HG02623 (cell line): Measurements from ENCODE around the gene SOST.
A peak's percentile ranks its signal among the peaks of the same experiment; 100 is the strongest.

Source experiments
- ATAC-seq: cut with Tn5 transposase; IDR thresholded peaks from one replicate; pipeline ENCODE4 v1.9.1; 2021; ENCODE audit warnings: moderate library complexity; ENCODE audit not compliant: unreplicated experiment

The SOST gene

DNA sequence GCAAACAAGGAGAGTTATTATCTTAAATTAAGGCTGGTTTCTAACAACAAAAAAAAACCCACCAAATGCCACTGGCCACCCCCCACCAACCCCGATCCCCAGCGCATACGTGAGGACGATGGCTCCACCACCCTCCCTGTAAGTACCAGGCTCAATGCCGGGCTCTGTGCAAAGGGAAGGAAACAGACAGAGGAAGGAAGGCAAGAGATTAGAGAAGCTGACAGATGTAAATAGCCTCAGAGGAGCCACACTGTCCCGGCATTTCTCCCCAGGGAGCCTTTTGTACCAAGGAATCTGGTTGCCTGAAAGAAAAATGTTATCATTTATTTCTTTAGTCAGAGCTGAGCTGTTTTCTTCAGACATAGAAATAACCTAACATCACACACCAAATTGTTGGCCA lies 13.1 kb downstream of the SOST start:
- no peak for ATAC-seq

DNA sequence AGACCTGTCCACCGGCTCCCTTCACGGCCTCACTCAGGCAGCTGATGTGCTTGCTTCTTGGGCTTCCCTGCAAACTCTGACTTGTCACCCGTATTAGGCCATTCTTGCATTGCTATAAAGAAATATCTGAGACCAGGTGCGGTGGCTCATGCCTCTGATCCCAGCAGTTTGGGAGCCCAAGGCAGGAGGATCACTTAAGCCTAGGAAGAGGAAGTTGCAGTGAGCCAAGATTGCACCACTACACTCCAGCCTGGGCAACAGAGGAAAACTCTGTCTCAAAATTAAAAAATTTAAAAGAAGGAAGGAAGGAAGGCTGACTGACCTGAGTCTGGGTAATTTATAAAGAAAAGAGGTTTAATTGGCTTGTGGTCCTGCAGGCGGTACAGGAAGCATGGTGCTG lies 17.0 kb downstream of the SOST start:
- no peak for ATAC-seq

GRCh38 chr17:43740541-43740940 lies 18.1 kb downstream of the SOST start:
- ATAC-seq: no peak

GRCh38 chr17:43737722-43738121 lies 20.9 kb downstream of the SOST start:
- no peak for ATAC-seq

DNA sequence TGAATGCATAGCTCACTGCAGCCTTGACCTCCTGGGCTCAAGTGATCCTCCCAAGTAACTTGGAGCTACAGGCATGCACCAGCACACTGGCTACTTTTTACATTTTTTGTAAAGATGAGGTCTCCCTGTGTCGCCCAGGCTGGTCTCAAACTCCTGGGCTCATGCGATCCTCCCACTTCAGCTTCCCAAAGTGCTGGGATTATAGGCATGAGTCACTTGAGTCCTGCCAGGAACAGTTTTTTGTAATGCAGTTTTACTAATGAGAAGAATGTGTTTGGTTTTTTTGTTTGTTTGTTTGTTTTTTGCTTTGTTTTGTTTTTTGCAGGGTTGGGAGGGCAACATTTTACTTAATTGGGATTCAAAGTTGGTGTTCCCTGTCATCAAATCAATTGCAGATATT lies 22.2 kb downstream of the SOST start:
- no peak for ATAC-seq

DNA sequence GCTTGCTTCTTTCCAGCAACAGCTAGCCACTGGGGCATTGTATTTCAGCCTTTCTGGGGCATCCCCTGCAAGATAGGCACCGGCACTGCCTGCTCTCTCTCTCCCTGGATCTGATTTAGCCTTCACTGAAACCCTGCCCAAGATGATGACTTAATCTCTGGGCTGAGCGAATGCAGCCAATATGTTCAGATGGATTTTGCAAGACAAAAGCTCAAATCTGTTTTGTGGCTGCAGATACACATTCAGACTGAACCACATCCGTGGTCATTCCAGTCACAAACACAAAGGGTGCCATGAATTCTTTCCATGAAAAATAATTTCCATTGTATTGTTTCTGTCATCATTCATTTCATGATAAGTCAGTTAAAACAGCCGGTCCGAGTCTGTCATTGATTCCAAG lies 24.2 kb downstream of the SOST start:
- no peak for ATAC-seq

DNA sequence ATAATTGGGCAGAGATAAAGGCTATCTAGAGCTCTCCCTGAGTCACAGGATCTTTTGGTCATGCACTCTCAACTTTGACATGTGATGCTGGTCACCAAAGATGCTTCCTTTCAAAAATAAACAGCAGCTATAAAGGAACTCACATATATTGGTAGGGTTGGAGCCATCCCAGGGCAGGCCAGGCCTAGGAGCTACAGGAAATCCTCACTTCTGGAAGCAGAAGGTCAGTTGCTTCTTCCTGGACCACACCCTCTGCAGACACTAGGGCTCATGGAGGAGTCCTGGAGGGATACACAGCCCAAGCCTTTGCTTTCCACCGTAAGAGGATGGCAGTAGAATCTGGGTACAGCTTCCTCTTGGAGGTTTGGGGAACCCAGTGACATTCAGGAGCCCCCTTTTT lies 24.6 kb downstream of the SOST start:
- no peak for ATAC-seq

DNA sequence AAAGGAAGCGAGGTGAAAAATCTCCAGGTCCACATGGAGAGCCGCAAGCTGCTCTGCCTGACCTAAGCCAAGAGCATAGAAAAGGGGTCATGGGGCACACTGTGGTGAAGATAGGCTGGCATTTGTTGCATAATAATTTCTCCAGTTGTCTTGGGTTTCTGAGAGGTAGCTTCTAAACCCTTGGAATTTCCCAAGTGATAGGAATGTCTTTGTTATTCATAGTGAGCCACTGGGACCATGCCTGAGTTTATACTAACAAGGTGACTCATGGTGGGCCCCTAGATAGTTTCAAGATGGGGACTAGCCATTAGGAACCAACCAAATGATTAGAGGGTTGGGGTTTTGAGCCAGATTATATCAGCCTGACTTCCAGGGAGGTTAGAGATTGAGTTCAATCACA lies 25.6 kb downstream of the SOST start:
- no peak for ATAC-seq

DNA sequence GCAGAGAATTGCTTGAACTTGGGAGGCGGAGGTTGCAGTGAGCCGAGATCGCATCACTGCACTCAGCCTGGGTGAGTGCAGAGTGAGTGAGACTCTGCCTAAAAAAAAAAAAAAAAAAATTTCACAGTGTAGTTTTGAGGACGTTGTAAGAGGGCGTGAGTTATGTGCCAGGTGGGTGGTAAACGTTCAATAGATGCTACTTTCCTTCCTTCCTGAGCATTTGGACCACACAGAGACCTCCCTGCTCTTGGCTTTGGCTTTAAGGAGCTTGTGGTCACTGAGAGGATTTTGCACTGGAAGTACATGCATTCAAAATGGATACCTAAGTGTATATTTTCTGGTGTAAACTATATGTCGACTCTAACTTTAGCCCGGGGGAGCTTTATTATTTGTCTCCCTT lies 30.5 kb downstream of the SOST start:
- ATAC-seq: no peak

- no peak for ATAC-seq
Observed at GRCh38 chr17:43723697-43724359, 34.8 kb downstream of the SOST start.

DNA sequence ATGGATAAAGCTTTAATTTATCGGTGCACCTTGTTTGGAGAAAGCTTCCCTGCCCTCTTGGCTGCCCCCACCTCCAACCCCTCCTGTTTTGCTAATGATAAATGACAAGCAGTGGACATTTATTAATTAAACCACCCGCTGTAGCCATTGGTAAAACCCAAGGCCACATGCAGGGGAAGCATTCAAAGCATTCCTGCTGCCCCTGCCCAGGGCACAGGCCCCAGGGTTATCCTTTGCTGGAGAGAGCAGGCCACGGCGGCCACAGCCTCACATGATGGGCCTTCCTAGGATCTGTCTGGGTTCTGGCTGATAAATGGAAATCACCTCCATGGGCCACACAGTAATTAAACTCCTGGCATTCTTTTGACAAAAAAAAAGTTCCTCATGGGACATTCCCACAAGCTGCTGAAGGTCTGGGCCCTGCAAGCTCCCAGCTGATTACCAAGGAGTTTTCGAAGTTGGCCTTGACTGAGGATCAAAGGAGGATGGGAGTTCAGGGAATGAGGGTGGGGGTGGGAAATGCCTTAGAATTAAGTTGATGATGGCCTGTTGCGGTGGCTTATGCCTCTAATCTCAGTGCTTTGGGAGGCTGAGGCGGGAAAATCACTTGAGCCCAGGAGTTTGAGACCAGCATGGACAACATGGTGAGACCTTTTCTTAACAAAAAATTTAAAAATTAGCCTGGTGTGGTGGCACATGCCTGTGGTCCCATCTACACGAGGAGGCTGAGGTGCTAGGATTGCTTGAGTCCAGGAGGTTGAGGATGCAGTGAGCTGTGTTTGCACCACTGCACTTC lies 35.5 kb downstream of the SOST start:
- no peak for ATAC-seq

GRCh38 chr17:43722269-43722619 lies 36.3 kb downstream of the SOST start:
- no peak for ATAC-seq

- ATAC-seq: no peak
Observed at GRCh38 chr17:43721537-43722268, 36.9 kb downstream of the SOST start.

GRCh38 chr17:43720311-43721060 lies 38.1 kb downstream of the SOST start:
- ATAC-seq: peak; percentile 55

DNA sequence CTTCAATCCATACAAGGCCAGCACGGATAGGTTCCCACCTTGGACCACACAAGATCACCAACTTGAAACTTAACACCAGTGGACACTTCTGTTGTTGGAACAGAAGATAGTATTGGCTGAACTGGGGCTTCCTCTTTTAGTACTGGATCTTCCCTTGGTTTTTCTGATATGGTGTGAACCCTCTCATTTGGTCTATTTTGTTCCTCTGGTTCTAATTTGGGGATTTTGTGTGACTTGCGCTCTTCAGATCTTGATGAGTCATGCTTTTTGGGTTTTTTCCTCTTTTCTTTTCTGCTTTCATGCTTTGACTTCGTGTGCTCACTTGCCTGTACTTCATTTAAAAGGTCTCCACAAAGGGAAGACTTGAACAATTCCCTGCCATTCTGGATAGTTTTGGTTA lies 39.0 kb downstream of the SOST start:
- ATAC-seq: no peak

DNA sequence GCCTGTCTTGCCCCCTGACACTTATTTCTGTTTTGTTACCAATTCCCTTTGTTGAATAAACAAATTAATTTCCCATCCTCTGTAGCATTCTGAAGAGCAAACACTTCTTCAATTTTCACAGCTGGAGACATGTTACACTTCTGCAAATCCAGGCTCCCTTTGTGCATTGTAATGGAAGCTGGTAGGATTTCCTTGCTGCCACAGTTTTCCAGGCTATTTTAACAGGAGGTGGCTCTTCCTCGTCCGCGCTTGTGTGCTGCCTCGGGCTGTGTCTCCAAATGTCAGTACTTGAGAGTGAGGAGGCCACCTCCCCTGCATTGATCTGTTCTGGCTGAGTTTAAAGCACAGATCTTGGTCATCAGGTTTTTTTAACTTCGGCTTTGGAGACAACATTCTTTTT lies 40.0 kb downstream of the SOST start:
- no peak for ATAC-seq

GRCh38 chr17:43717913-43718312 lies 40.7 kb downstream of the SOST start:
- ATAC-seq: no peak

DNA sequence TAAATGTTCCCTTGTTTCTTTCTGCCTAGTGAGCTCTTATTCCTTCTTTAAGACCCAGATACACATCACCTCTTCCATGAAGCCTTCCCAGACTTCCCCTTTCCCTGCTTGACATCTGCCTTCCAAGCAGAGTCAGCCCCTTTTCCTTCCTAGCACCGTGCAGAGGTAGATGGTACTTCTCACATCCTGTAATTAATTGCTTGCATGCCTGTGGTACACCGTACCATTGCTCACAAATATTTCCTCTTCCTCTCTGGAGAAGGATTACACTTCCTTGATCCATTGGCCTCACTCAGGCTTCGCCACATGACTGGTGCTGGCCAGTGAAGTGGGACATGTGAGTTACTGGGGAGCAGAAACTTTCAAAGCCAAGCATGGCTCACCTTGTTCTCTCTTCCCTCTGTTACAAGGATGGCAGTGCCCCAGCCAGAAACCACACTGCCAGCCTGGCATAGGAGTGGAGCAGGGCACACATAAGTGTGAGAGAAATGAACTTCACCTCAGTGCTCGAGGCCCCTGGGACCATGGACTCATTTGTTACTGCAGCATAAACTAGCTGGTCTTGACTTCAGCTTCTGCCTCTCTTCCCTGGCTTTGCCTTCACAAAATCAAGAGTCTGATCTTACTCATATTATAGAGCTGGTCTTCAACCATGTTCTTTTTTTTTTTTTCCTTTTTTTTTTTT lies 44.0 kb downstream of the SOST start:
- ATAC-seq: no peak

DNA sequence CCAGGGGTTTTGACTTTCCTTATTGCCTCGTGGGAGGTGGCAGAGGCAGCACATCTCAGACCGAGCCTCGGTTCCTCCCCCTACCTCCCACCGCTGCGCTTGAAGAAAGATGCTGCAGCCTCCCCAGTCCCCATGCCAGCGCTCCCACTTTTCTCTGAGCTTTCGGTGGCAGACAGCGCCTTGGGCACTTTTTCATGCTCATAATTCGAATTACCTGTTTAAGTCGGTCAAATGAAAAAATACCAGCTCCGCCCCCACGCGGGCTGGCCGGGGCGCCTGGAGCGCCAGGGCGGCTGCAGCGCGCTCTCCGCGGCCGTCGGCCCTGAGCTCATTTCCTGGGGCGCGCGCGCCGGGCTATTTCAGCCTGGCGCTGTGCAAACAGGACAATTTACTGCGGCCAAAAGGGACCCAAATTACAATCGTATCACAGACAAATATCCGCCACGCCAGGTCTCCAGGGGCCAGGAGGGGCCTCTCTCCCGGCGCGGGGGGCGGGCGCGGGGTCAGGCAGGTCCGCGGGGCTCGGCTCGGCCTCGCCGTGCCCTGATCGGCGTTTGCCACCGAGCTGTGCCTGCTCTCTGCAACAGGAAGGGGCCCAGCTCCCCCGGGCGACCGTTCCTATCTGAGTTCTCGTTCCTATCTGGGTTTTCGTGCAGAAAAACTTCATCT lies 45.0 kb downstream of the SOST start:
- no peak for ATAC-seq

DNA sequence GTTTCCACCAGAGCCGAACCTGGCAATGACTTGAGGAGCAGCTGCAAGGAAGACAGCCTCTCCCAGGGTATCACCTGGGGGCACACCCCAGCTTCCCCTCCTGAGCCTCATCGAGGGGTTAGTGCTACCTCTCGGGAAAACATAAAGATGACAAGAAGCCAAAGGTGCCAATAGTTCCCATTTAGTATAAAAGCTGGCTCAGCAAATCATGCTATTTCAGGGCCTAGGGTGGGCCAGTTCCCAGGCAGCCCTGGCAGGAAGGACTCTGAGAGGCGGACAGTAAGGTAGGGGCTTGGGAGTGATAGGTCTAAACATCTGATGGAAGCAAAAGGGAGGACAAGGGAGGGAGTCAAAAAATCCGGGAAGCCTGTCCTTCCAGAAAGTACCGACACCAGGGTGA lies 46.2 kb downstream of the SOST start:
- ATAC-seq: no peak
